B cell (primary cell): ENCODE results near the gene GUCA1A. TPM values are rescaled to one million over a fixed set of nuclear protein-coding genes. Genes with fewer than 3 reads are reported as not detected.
"Not testable (repeated sequence)": the region's sequence is repeated elsewhere in the genome, so short reads cannot be mapped to it uniquely, and the experiment has no call there.

ENCODE experiments used
- ATAC-seq: fragments of 200-7000 bp; cut with Tn5 transposase; one replicate; pipeline ENCODE4 v1.10.0; 2021; ENCODE audit warnings: low read depth, mild to moderate bottlenecking, moderate number of reproducible peaks, moderate library complexity
- CTCF ChIA-PET: fragments of 350-600 bp; sonication (Branson Sonifier 250); formaldehyde crosslinking; loops from one replicate; lab custom pipeline; 2021; ENCODE audit warnings: antibody characterized with exemption, inconsistent platforms; lab: Charles Lee
- POLR2A ChIA-PET: fragments of 350-600 bp; sonication (Branson Sonifier 250); formaldehyde crosslinking; loops from one replicate; lab custom pipeline; 2021; ENCODE audit warnings: antibody characterized with exemption; lab: Charles Lee
- DNase-seq: peaks from one replicate; pipeline ENCODE4 v3.0.0; 2013
- H2AFZ ChIP-seq: 2 replicates; pipeline ENCODE4 v1.6.1; 2012; ENCODE audit warnings: mild to moderate bottlenecking, low read depth, low read length; ENCODE audit not compliant: insufficient read depth, poor library complexity, severe bottlenecking
- H3K27ac ChIP-seq, 2 donors: 1 replicate in 1 of 2; 2 replicates in 1 of 2; pipeline ENCODE4 v1.5.1; 2012 to 2013; ENCODE audit warnings: low read length in 2 of 2, mild to moderate bottlenecking in 2 of 2, moderate library complexity in 1 of 2
- H3K27me3 ChIP-seq, 4 experiments: fragments of 200-600 bp in 1 of 4; sonication (generic) in 1 of 4; replicated peaks in 1 of 4; 1 replicate in 2 of 4; 2 replicates in 2 of 4; pipeline versions ENCODE4 v1.6.1 to v1.7.0; 2013 to 2016; ENCODE audit warnings: low read length in 3 of 4, mild to moderate bottlenecking in 2 of 4, mixed read lengths in 1 of 4, moderate library complexity in 1 of 4; ENCODE audit not compliant: insufficient read depth in 4 of 4, control insufficient read depth in 3 of 4; ENCODE audit errors: control extremely low read depth in 1 of 4
- H3K36me3 ChIP-seq, 2 experiments: replicated peaks in 1 of 2; 1 replicate in 1 of 2; 2 replicates in 1 of 2; pipeline versions ENCODE4 v1.6.1 to v1.7.1; 2013; ENCODE audit warnings: low read length in 1 of 2; ENCODE audit not compliant: insufficient read depth in 2 of 2, control insufficient read depth in 1 of 2; ENCODE audit errors: control extremely low read depth in 1 of 2, extremely low read depth in 1 of 2
- H3K4me1 ChIP-seq, 2 donors: fragments of 200-600 bp in 1 of 2; sonication (generic) in 1 of 2; 1 replicate in 1 of 2; 2 replicates in 1 of 2; pipeline versions ENCODE4 v1.5.1 to v1.6.1; 2013 to 2017; ENCODE audit warnings: low read length in 2 of 2; ENCODE audit not compliant: control insufficient read depth in 2 of 2, insufficient read depth in 2 of 2
- H3K4me2 ChIP-seq: replicated peaks from 2 replicates; pipeline ENCODE3; 2012; ENCODE audit warnings: mild to moderate bottlenecking, low read depth, low read length; ENCODE audit not compliant: poor library complexity, severe bottlenecking
- H3K4me3 ChIP-seq, 5 experiments: fragments of 200-600 bp in 1 of 5; sonication (generic) in 1 of 5; 1 replicate in 3 of 5; 2 replicates in 2 of 5; pipeline versions ENCODE4 v1.5.1 to v1.7.0; 2011 to 2016; ENCODE audit warnings: low read length in 4 of 5, mild to moderate bottlenecking in 4 of 5, low read depth in 2 of 5, control low read depth in 1 of 5, moderate library complexity in 1 of 5; ENCODE audit not compliant: insufficient read depth in 1 of 5; ENCODE audit errors: control extremely low read depth in 1 of 5, extremely low read depth in 1 of 5
- H3K79me2 ChIP-seq: fragments of 200-600 bp; sonication (generic); one replicate; pipeline ENCODE4 v1.6.0; 2016; ENCODE audit warnings: low read length; ENCODE audit not compliant: control insufficient read depth, insufficient read depth
- H3K9ac ChIP-seq: fragments of 200-600 bp; sonication (generic); 2 replicates; pipeline ENCODE4 v1.6.1; 2017; ENCODE audit warnings: mild to moderate bottlenecking, low read length, moderate library complexity
- H3K9me3 ChIP-seq, 3 donors: one replicate each; pipeline versions ENCODE4 v1.6.1 to v1.7.1; 2013; ENCODE audit warnings: low read length in 2 of 3; ENCODE audit not compliant: control insufficient read depth in 2 of 3, insufficient read depth in 1 of 3; ENCODE audit errors: control extremely low read depth in 1 of 3
- H4K20me1 ChIP-seq: 2 replicates; pipeline ENCODE4 v1.6.0; 2012; ENCODE audit warnings: mild to moderate bottlenecking, low read length; ENCODE audit not compliant: insufficient read depth, control insufficient read depth, poor library complexity, severe bottlenecking
- H3K27ac Mint-ChIP-seq: one replicate; pipeline ENCODE4 v1.8.0; 2021; ENCODE audit warnings: mixed read lengths
- H3K27me3 Mint-ChIP-seq: one replicate; pipeline ENCODE4 v1.8.0; 2021; ENCODE audit warnings: mixed read lengths
- H3K4me1 Mint-ChIP-seq: one replicate; pipeline ENCODE4 v1.8.0; 2021; ENCODE audit warnings: mixed read lengths
- H3K4me3 Mint-ChIP-seq: one replicate; pipeline ENCODE4 v1.8.0; 2021; ENCODE audit warnings: mixed read lengths
- H3K9me3 Mint-ChIP-seq: one replicate; pipeline ENCODE4 v1.8.0; 2022; ENCODE audit warnings: mixed read lengths; ENCODE audit not compliant: insufficient read depth
- EZH2 ChIP-seq: IDR thresholded peaks from 2 replicates; pipeline ENCODE4 v1.6.1; 2012; ENCODE audit warnings: borderline replicate concordance, low read depth, mild to moderate bottlenecking, moderate library complexity, low read length; ENCODE audit not compliant: insufficient read depth, poor library complexity, severe bottlenecking
- WGBS: methylation state at CpG from one replicate; pipeline ENCODE4 v1.1.5; 2013; ENCODE audit warnings: missing lambda C conversion rate; ENCODE audit not compliant: insufficient coverage; 5-methylcytosine and 5-hydroxymethylcytosine counted together
- intact Hi-C: fragments of 100-400 bp; cut with micrococcal nuclease; formaldehyde crosslinking; loops from one replicate; pipeline ENCODE4 v1.10.0; 2022
- polyA plus RNA-seq: library from polyadenylated mRNA; depleted of rRNA; stranded (reverse); fragments of >200 nt; gene quantifications from 2 replicates; pipeline ENCODE4 v1.2.3, GENCODE V29; 2012
- total RNA-seq, 2 donors: library from RNA; stranded (reverse); fragments of 120-200 nt in 1 of 2; gene quantifications; 1 replicate in 1 of 2; 2 replicates in 1 of 2; pipeline versions ENCODE4 v1.2.3 to v1.2.4, GENCODE V29; 2013 to 2022
- TF ChIP-seq, protein P1 (sequence below): fragments of 200-600 bp; IDR thresholded peaks from one replicate; pipeline ENCODE4 v1.8.0; 2022; ENCODE audit warnings: antibody characterized with exemption, mild to moderate bottlenecking

Gene GUCA1A
- total and polyA plus RNA-seq, 2 donors (not counting 1 experiment from before 2014, with no cell fraction given), result not detected

DNA sequence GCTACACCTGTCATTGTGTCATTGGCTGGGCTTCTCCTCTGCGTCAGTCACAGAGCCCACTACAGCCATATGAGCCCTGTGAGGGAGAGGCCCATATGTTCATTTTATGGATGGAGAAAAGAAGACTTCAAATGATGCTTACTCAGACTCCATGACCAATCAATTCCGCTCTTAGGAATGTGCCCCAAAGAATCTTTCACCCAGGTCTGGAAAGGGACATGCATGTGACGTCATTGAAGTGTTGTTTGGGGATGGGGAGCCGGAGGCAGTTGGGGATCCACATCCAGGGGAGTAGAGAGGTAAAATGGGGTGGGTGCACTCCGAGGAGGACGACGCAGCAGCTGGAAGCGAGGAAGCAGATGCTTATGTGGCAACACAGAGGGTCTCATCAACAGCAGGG is 21.1 kb upstream of the GUCA1A start:
- Mint-ChIP-seq H3K4me1 (no peaks in the 10 kb centered on the region), H3K9me3 (no peaks in the 10 kb centered on the region), H3K4me3 (no peak overlapping the region), H3K27me3 (peaks cover 6% of the 10 kb centered on the region), H3K27ac (no peak overlapping the region)
- DNase-seq (no peak), ATAC-seq (no peak)
- ChIA-PET POLR2A (no interaction called here), CTCF (no interaction called here)
- 93% methylated on average over 2 of the region's 8 CpGs for WGBS
- intact Hi-C loops, result no loop called here
- H3K27me3 ChIP-seq, result peaks cover 0 to 2% (median 0%) of the 10 kb centered on the region in 4 experiments
- no peaks in the 10 kb centered on the region for H3K4me1 ChIP-seq
- H4K20me1 ChIP-seq, result no peaks in the 10 kb centered on the region
- H3K27ac ChIP-seq, result no peak overlapping the region
- no peak overlapping the region for H2AFZ ChIP-seq
- no peak overlapping the region for H3K9ac ChIP-seq
- H3K4me2 ChIP-seq, result no peak overlapping the region
- H3K9me3 ChIP-seq, result no peaks in the 10 kb centered on the region
- no peaks in the 10 kb centered on the region for H3K36me3 ChIP-seq
- H3K79me2 ChIP-seq, result no peaks in the 10 kb centered on the region
- no peak for TF ChIP-seq EZH2
- TF ChIP-seq, protein P1, sequence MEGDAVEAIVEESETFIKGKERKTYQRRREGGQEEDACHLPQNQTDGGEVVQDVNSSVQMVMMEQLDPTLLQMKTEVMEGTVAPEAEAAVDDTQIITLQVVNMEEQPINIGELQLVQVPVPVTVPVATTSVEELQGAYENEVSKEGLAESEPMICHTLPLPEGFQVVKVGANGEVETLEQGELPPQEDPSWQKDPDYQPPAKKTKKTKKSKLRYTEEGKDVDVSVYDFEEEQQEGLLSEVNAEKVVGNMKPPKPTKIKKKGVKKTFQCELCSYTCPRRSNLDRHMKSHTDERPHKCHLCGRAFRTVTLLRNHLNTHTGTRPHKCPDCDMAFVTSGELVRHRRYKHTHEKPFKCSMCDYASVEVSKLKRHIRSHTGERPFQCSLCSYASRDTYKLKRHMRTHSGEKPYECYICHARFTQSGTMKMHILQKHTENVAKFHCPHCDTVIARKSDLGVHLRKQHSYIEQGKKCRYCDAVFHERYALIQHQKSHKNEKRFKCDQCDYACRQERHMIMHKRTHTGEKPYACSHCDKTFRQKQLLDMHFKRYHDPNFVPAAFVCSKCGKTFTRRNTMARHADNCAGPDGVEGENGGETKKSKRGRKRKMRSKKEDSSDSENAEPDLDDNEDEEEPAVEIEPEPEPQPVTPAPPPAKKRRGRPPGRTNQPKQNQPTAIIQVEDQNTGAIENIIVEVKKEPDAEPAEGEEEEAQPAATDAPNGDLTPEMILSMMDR, result no peak
- no peak overlapping the region for H3K4me3 ChIP-seq

DNA sequence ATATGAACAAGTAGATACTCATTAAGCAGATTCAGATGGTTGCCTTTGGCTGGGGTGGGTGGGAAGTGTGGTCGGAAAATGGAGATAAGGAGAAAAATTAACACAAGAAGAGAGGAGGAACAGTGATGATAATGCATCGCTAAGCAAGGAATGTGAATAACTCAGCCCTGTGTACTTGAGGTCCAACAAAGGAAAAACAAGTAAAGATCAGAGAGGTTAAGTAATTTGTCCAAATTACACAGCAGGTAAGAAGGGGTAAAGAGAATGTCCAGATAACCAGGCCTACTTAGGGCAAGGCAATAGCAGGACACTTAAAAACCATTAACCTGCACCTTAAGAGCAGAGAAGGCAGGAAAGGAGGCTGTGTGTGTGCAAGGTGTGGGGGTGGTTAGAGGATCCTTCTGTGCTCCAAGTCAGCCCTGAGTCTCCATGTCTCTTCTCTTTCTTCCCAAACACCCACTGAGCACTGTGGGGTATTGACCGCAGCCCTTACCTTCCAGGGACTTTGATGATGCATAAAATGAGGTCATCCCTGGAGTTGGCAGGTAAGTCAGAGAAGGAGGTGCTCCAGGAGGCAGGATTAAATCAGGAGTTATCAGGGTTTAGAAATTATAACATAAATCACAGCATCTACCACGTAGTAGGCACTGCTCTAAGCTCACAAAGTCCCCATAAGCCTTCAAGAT is 20.5 kb upstream of the GUCA1A start:
- H3K36me3 ChIP-seq, H3K4me1 Mint-ChIP-seq, H4K20me1 ChIP-seq, POLR2A ChIA-PET, H3K4me1 ChIP-seq, H3K9ac ChIP-seq, H3K79me2 ChIP-seq, CTCF ChIA-PET, DNase-seq, H3K4me2 ChIP-seq, ATAC-seq, H3K9me3 ChIP-seq, H3K4me3 Mint-ChIP-seq, H3K4me3 ChIP-seq, H2AFZ ChIP-seq, H3K27ac Mint-ChIP-seq, H3K27ac ChIP-seq, H3K27me3 ChIP-seq, H3K27me3 Mint-ChIP-seq, H3K9me3 Mint-ChIP-seq, intact Hi-C loops: not testable (repeated sequence)
- no CpG with 5 or more reads among the region's 4 CpGs for WGBS
